ENCODE data around the gene GYG2. TPM values are rescaled to one million over a fixed set of nuclear protein-coding genes. Genes with fewer than 3 reads are reported as not detected.
"Not testable (repeated sequence)": the region's sequence is repeated elsewhere in the genome, so short reads cannot be mapped to it uniquely, and the experiment has no call there.

Gene GYG2
- not detected for total RNA-seq

GRCh38 chrX:2828344-2828958 lies at the start of gene GYG2:
Gene GYG2 (plus strand): TSS chrX:2828930. CDS start chrX:2830189, 1,259 bp downstream.
- Mint-ChIP-seq H3K27ac (no peak within 1 kb of the TSS), H3K36me3 (ENCODE audit: insufficient read depth in 2 of 2) (no peaks in the 10 kb centered on the region), H3K27me3 (ENCODE audit: low read depth) (peaks cover 23% of the 10 kb centered on the region), H3K9me3 (peaks cover 0 to 2% of the 10 kb centered on the region in 2 donors), H3K4me1 (ENCODE audit: low read depth) (no peaks in the 10 kb centered on the region), H3K4me3 (no peak within 1 kb of the TSS)
- ATAC-seq (replicated peaks in 1 of 2) (peak; percentile 20 to 23), DNase-seq (no peak)

GRCh38 chrX:2780472-2781225 lies 48.1 kb upstream of the GYG2 start:
- H3K27ac Mint-ChIP-seq; DNase-seq; H3K36me3 Mint-ChIP-seq (ENCODE audit: insufficient read depth in 2 of 2); H3K9me3 Mint-ChIP-seq; ATAC-seq (replicated peaks in 1 of 2); H3K4me3 Mint-ChIP-seq: not testable (repeated sequence)
- Mint-ChIP-seq H3K27me3 (ENCODE audit: low read depth) (peaks cover 14% of the 10 kb centered on the region), H3K4me1 (ENCODE audit: low read depth) (peaks cover 15% of the 10 kb centered on the region)

- Mint-ChIP-seq H3K36me3 (ENCODE audit: insufficient read depth in 2 of 2) (no peaks in the 10 kb centered on the region), H3K4me3 (no peak overlapping the region), H3K4me1 (ENCODE audit: low read depth) (peaks cover 15% of the 10 kb centered on the region), H3K27ac (no peak overlapping the region), H3K9me3 (no peaks in the 10 kb centered on the region), H3K27me3 (ENCODE audit: low read depth) (peaks cover 14% of the 10 kb centered on the region)
- ATAC-seq (replicated peaks in 1 of 2) (no peak), DNase-seq (no peak)
Measured at GRCh38 chrX:2781226-2781571, 47.5 kb upstream of the GYG2 start.

GRCh38 chrX:2781698-2782097 lies 47.0 kb upstream of the GYG2 start:
- peaks cover 14% of the 10 kb centered on the region for H3K27me3 Mint-ChIP-seq (ENCODE audit: low read depth)
- H3K4me3 Mint-ChIP-seq, result peak overlapping the region in 1 of 2 donors; percentile 9
- H3K27ac Mint-ChIP-seq, result no peak overlapping the region
- no peak for ATAC-seq (replicated peaks in 1 of 2)
- DNase-seq, result no peak
- H3K36me3 Mint-ChIP-seq (ENCODE audit: insufficient read depth in 2 of 2), result no peaks in the 10 kb centered on the region
- H3K9me3 Mint-ChIP-seq, result no peaks in the 10 kb centered on the region
- H3K4me1 Mint-ChIP-seq (ENCODE audit: low read depth), result peaks cover 15% of the 10 kb centered on the region

- Mint-ChIP-seq H3K9me3 (no peaks in the 10 kb centered on the region), H3K4me1 (ENCODE audit: low read depth) (peaks cover 15% of the 10 kb centered on the region), H3K27me3 (ENCODE audit: low read depth) (peaks cover 14% of the 10 kb centered on the region), H3K27ac (no peak overlapping the region), H3K4me3 (peak overlapping the region in 1 of 2 donors; percentile 9), H3K36me3 (ENCODE audit: insufficient read depth in 2 of 2) (no peaks in the 10 kb centered on the region)
- ATAC-seq (replicated peaks in 1 of 2) (no peak), DNase-seq (no peak)
Measured at GRCh38 chrX:2782171-2782570, 46.6 kb upstream of the GYG2 start.

GRCh38 chrX:2782778-2783177 lies 46.0 kb upstream of the GYG2 start:
- Mint-ChIP-seq H3K27me3 (ENCODE audit: low read depth) (peaks cover 14% of the 10 kb centered on the region), H3K9me3 (no peaks in the 10 kb centered on the region), H3K36me3 (ENCODE audit: insufficient read depth in 2 of 2) (no peaks in the 10 kb centered on the region), H3K27ac (no peak overlapping the region), H3K4me3 (no peak overlapping the region), H3K4me1 (ENCODE audit: low read depth) (peaks cover 15% of the 10 kb centered on the region)
- DNase-seq, result no peak
- no peak for ATAC-seq (replicated peaks in 1 of 2)

GRCh38 chrX:2784026-2784425 lies 44.7 kb upstream of the GYG2 start:
- no peaks in the 10 kb centered on the region for H3K9me3 Mint-ChIP-seq
- DNase-seq (no peak), ATAC-seq (replicated peaks in 1 of 2) (no peak)
- H3K36me3 Mint-ChIP-seq (ENCODE audit: insufficient read depth in 2 of 2), result no peaks in the 10 kb centered on the region
- peaks cover 15% of the 10 kb centered on the region for H3K4me1 Mint-ChIP-seq (ENCODE audit: low read depth)
- no peak overlapping the region for H3K4me3 Mint-ChIP-seq
- no peak overlapping the region for H3K27ac Mint-ChIP-seq
- peaks cover 14% of the 10 kb centered on the region for H3K27me3 Mint-ChIP-seq (ENCODE audit: low read depth)

- ATAC-seq (replicated peaks in 1 of 2) (no peak), DNase-seq (no peak)
- no peaks in the 10 kb centered on the region for H3K9me3 Mint-ChIP-seq
- peaks cover 15% of the 10 kb centered on the region for H3K4me1 Mint-ChIP-seq (ENCODE audit: low read depth)
- no peak overlapping the region for H3K27ac Mint-ChIP-seq
- H3K4me3 Mint-ChIP-seq, result no peak overlapping the region
- H3K27me3 Mint-ChIP-seq (ENCODE audit: low read depth), result peaks cover 14% of the 10 kb centered on the region
- H3K36me3 Mint-ChIP-seq (ENCODE audit: insufficient read depth in 2 of 2), result no peaks in the 10 kb centered on the region
Measured at GRCh38 chrX:2785538-2785937, 43.2 kb upstream of the GYG2 start.

- Mint-ChIP-seq H3K9me3 (no peaks in the 10 kb centered on the region), H3K27ac (no peak overlapping the region), H3K27me3 (ENCODE audit: low read depth) (peaks cover 16% of the 10 kb centered on the region), H3K4me1 (ENCODE audit: low read depth) (no peaks in the 10 kb centered on the region), H3K36me3 (ENCODE audit: insufficient read depth in 2 of 2) (no peaks in the 10 kb centered on the region), H3K4me3 (no peak overlapping the region)
- DNase-seq (no peak), ATAC-seq (replicated peaks in 1 of 2) (no peak)
Measured at GRCh38 chrX:2788980-2789379, 39.8 kb upstream of the GYG2 start.

GRCh38 chrX:2789569-2789968 lies 39.2 kb upstream of the GYG2 start:
- Mint-ChIP-seq H3K27me3 (ENCODE audit: low read depth) (peaks cover 16% of the 10 kb centered on the region), H3K27ac (no peak overlapping the region), H3K4me3 (no peak overlapping the region), H3K36me3 (ENCODE audit: insufficient read depth in 2 of 2) (no peaks in the 10 kb centered on the region), H3K4me1 (ENCODE audit: low read depth) (no peaks in the 10 kb centered on the region), H3K9me3 (no peaks in the 10 kb centered on the region)
- ATAC-seq (replicated peaks in 1 of 2) (no peak), DNase-seq (no peak)

- Mint-ChIP-seq H3K9me3 (no peaks in the 10 kb centered on the region), H3K4me1 (ENCODE audit: low read depth) (no peaks in the 10 kb centered on the region), H3K27ac (no peak overlapping the region), H3K36me3 (ENCODE audit: insufficient read depth in 2 of 2) (no peaks in the 10 kb centered on the region), H3K4me3 (no peak overlapping the region), H3K27me3 (ENCODE audit: low read depth) (peaks cover 16% of the 10 kb centered on the region)
- DNase-seq, result no peak
- ATAC-seq (replicated peaks in 1 of 2), result no peak
Measured at GRCh38 chrX:2793752-2794151, 35.0 kb upstream of the GYG2 start.

GRCh38 chrX:2794336-2794735 lies 34.4 kb upstream of the GYG2 start:
- no peak overlapping the region for H3K27ac Mint-ChIP-seq
- H3K27me3 Mint-ChIP-seq (ENCODE audit: low read depth), result peaks cover 16% of the 10 kb centered on the region
- no peaks in the 10 kb centered on the region for H3K36me3 Mint-ChIP-seq (ENCODE audit: insufficient read depth in 2 of 2)
- H3K4me1 Mint-ChIP-seq (ENCODE audit: low read depth), result no peaks in the 10 kb centered on the region
- ATAC-seq (replicated peaks in 1 of 2) (no peak), DNase-seq (no peak)
- H3K9me3 Mint-ChIP-seq, result no peaks in the 10 kb centered on the region
- no peak overlapping the region for H3K4me3 Mint-ChIP-seq

GRCh38 chrX:2796808-2797207 lies 31.9 kb upstream of the GYG2 start:
- not testable (repeated sequence) for H3K36me3 Mint-ChIP-seq (ENCODE audit: insufficient read depth in 2 of 2); H3K4me1 Mint-ChIP-seq (ENCODE audit: low read depth); H3K27me3 Mint-ChIP-seq (ENCODE audit: low read depth); ATAC-seq (replicated peaks in 1 of 2); H3K27ac Mint-ChIP-seq; H3K4me3 Mint-ChIP-seq; DNase-seq; H3K9me3 Mint-ChIP-seq

- H3K4me3 Mint-ChIP-seq, result no peak overlapping the region
Measured at GRCh38 chrX:2799369-2799768, 29.4 kb upstream of the GYG2 start.

More at GRCh38 chrX:2799369-2799768, 29.4 kb upstream of the GYG2 start:
- Mint-ChIP-seq H3K27ac (no peak overlapping the region), H3K4me1 (ENCODE audit: low read depth) (no peaks in the 10 kb centered on the region), H3K27me3 (ENCODE audit: low read depth) (no peaks in the 10 kb centered on the region), H3K36me3 (ENCODE audit: insufficient read depth in 2 of 2) (no peaks in the 10 kb centered on the region), H3K9me3 (no peaks in the 10 kb centered on the region)
- DNase-seq (no peak), ATAC-seq (replicated peaks in 1 of 2) (no peak)
